Kidney epithelial cell (primary cell): ENCODE measurements around the gene NPFFR2. TPM values are rescaled to one million over a fixed set of nuclear protein-coding genes. Genes with fewer than 3 reads are reported as not detected.
"Not testable (repeated sequence)": the region's sequence is repeated elsewhere in the genome, so short reads cannot be mapped to it uniquely, and the experiment has no call there.

Experiments
- DNase-seq: peaks from one replicate; pipeline ENCODE4 v3.0.0-alpha.2; 2010; ENCODE audit warnings: low read depth
- H3K27me3 ChIP-seq: 2 replicates; pipeline ENCODE4 v1.6.0; 2011; ENCODE audit warnings: low read length; ENCODE audit not compliant: control insufficient read depth, insufficient read depth
- H3K36me3 ChIP-seq: 2 replicates; pipeline ENCODE4 v1.5.1; 2011; ENCODE audit warnings: low read length; ENCODE audit not compliant: control insufficient read depth, insufficient read depth
- H3K4me3 ChIP-seq: 2 replicates; pipeline ENCODE4 v1.5.1; 2011; ENCODE audit warnings: low read depth, mild to moderate bottlenecking, control low read depth, low read length
- CTCF ChIP-seq: IDR thresholded peaks from 2 replicates; pipeline ENCODE4 v1.5.1; 2011; ENCODE audit warnings: mild to moderate bottlenecking, moderate library complexity, low read length, control low read depth, inconsistent platforms; ENCODE audit not compliant: insufficient read depth, poor library complexity, severe bottlenecking
- total RNA-seq: library from RNA; depleted of rRNA; stranded (reverse); fragments of >200 nt; gene quantifications from 2 replicates; pipeline ENCODE4 v1.2.3, GENCODE V29; 2015

Gene NPFFR2
- total RNA-seq, 1 donor from 2014 or later, result 6.2 TPM

GRCh38 chr4:72112514-72113156 is 80.8 kb downstream of the NPFFR2 start:
- Histone ChIP-seq H3K27me3 (no peaks in the 10 kb centered on the region), H3K4me3 (no peak overlapping the region), H3K36me3 (no peaks in the 10 kb centered on the region)
- TF ChIP-seq CTCF, result no peak
- peak; percentile 96 for DNase-seq

- no peaks in the 10 kb centered on the region for H3K36me3 ChIP-seq
- no peak for TF ChIP-seq CTCF
- no peak for DNase-seq
- no peak overlapping the region for H3K4me3 ChIP-seq
- no peaks in the 10 kb centered on the region for H3K27me3 ChIP-seq
Measured at GRCh38 chr4:72118017-72118416, 86.2 kb downstream of the NPFFR2 start.

GRCh38 chr4:72119946-72120345 is 88.1 kb downstream of the NPFFR2 start:
- TF ChIP-seq CTCF, result no peak
- Histone ChIP-seq H3K36me3 (no peaks in the 10 kb centered on the region), H3K4me3 (no peak overlapping the region), H3K27me3 (no peaks in the 10 kb centered on the region)
- no peak for DNase-seq

GRCh38 chr4:72128741-72129140 is 96.9 kb downstream of the NPFFR2 start:
- Histone ChIP-seq H3K36me3 (no peaks in the 10 kb centered on the region), H3K27me3 (no peaks in the 10 kb centered on the region), H3K4me3 (no peak overlapping the region)
- DNase-seq, result no peak
- TF ChIP-seq CTCF, result no peak

- Histone ChIP-seq H3K36me3 (no peaks in the 10 kb centered on the region), H3K27me3 (no peaks in the 10 kb centered on the region), H3K4me3 (no peak overlapping the region)
- no peak for TF ChIP-seq CTCF
- peak; percentile 51 for DNase-seq
Measured at GRCh38 chr4:72136429-72136828, 104.6 kb downstream of the NPFFR2 start.

GRCh38 chr4:72139997-72140396 is 108.2 kb downstream of the NPFFR2 start:
- H3K36me3 ChIP-seq, H3K4me3 ChIP-seq, DNase-seq, H3K27me3 ChIP-seq: not testable (repeated sequence)
